Endothelial cell of umbilical vein (primary cell): ENCODE measurements around the gene KRTAP3-2. TPM values are rescaled to one million over a fixed set of nuclear protein-coding genes. Genes with fewer than 3 reads are reported as not detected.

Experiments
- BruUV-seq: library from RNA; stranded (reverse); fragments of 400-500 nt; replicated peaks from 2 replicates; lab custom pipeline; 2021; lab: Mats Ljungman, UMichigan
- CTCF ChIA-PET: fragments of 300-600, 350-600 bp; sonication (Branson Sonifier 250); formaldehyde crosslinking; loops from one replicate; lab custom pipeline; 2021; ENCODE audit warnings: antibody characterized with exemption, inconsistent platforms; lab: Charles Lee
- POLR2A ChIA-PET: fragments of 300-600, 350-600 bp; sonication (Branson Sonifier 250); formaldehyde crosslinking; loops from one replicate; lab custom pipeline; 2021; ENCODE audit warnings: antibody characterized with exemption, inconsistent platforms; lab: Charles Lee
- DNase-seq: peaks from one replicate; pipeline ENCODE4 v3.0.0-alpha.2; 2011; ENCODE audit warnings: low read depth, low spot score
- FAIRE-seq: peaks from 2 replicates; lab custom pipeline; 2011; peaks lifted over from hg19 to GRCh38; lab: Jason Lieb, UNC
- H2AFZ ChIP-seq: 2 replicates; pipeline ENCODE4 v1.6.0; 2012; ENCODE audit warnings: low read depth, low read length, control low read depth, inconsistent platforms
- H3K27ac ChIP-seq: 2 replicates; pipeline ENCODE4 v1.5.1; 2011; ENCODE audit warnings: low read depth, mild to moderate bottlenecking, control low read depth, low read length, moderate library complexity; ENCODE audit not compliant: insufficient read depth
- H3K27me3 ChIP-seq, 2 experiments: 2 replicates each; pipeline versions ENCODE4 v1.6.0 to v1.6.1; 2011; ENCODE audit warnings: low read length in 2 of 2, mixed read lengths in 1 of 2; ENCODE audit not compliant: control insufficient read depth in 2 of 2, insufficient read depth in 2 of 2
- H3K36me3 ChIP-seq, 2 experiments: 2 replicates in 1 of 2; 3 replicates in 1 of 2; pipeline ENCODE4 v1.5.1; 2011; ENCODE audit warnings: low read length in 2 of 2, mild to moderate bottlenecking in 1 of 2, moderate library complexity in 1 of 2; ENCODE audit not compliant: control insufficient read depth in 2 of 2, insufficient read depth in 2 of 2; ENCODE audit errors: extremely low read depth in 1 of 2
- H3K4me1 ChIP-seq: 3 replicates; pipeline ENCODE4 v1.5.1; 2011; ENCODE audit warnings: mild to moderate bottlenecking, low read length; ENCODE audit not compliant: control insufficient read depth, insufficient read depth; ENCODE audit errors: extremely low read depth
- H3K4me2 ChIP-seq: 2 replicates; pipeline ENCODE4 v1.6.1; 2011; ENCODE audit warnings: low read length, control low read depth, mixed read lengths; ENCODE audit not compliant: insufficient read depth
- H3K4me3 ChIP-seq, 3 experiments: fragments of 200-600 bp in 1 of 3; sonication (generic), shearing (Covaris generic) in 1 of 3; replicated peaks in 1 of 3; 2 replicates each; pipeline ENCODE4 v1.5.1; 2011 to 2016; ENCODE audit warnings: control low read depth in 3 of 3, low read length in 3 of 3, mild to moderate bottlenecking in 2 of 3, inconsistent platforms in 1 of 3, low read depth in 1 of 3, moderate library complexity in 1 of 3; ENCODE audit not compliant: insufficient read depth in 1 of 3
- H3K79me2 ChIP-seq: 2 replicates; pipeline ENCODE4 v1.6.0; 2012; ENCODE audit warnings: low read length, inconsistent platforms; ENCODE audit not compliant: control insufficient read depth, insufficient read depth
- H3K9ac ChIP-seq: replicated peaks from 2 replicates; pipeline ENCODE3; 2011; ENCODE audit warnings: low read length, control low read depth; ENCODE audit not compliant: insufficient read depth; ENCODE audit errors: extremely low read depth
- H3K9me1 ChIP-seq: replicated peaks from 3 replicates; pipeline ENCODE4 v1.6.0; 2011; ENCODE audit warnings: mild to moderate bottlenecking, low read length; ENCODE audit not compliant: control insufficient read depth, insufficient read depth; ENCODE audit errors: extremely low read depth
- H3K9me3 ChIP-seq: replicated peaks from 2 replicates; pipeline ENCODE4 v1.5.1; 2012; ENCODE audit warnings: low read length, inconsistent platforms; ENCODE audit not compliant: control insufficient read depth, insufficient read depth
- H4K20me1 ChIP-seq: replicated peaks from 2 replicates; pipeline ENCODE3; 2011; ENCODE audit warnings: mild to moderate bottlenecking, low read length; ENCODE audit not compliant: control insufficient read depth, insufficient read depth; ENCODE audit errors: extremely low read depth
- EZH2 ChIP-seq: IDR thresholded peaks from 2 replicates; pipeline ENCODE4 v1.6.1; 2012; ENCODE audit warnings: borderline replicate concordance, low read depth, mild to moderate bottlenecking, moderate library complexity, low read length, inconsistent platforms; ENCODE audit not compliant: severe bottlenecking
- FOS ChIP-seq: IDR thresholded peaks from 2 replicates; pipeline ENCODE4 v1.6.1; 2011; ENCODE audit warnings: mild to moderate bottlenecking, low read length, moderate library complexity, borderline replicate concordance; ENCODE audit not compliant: insufficient read depth
- GATA2 ChIP-seq: IDR thresholded peaks from 2 replicates; pipeline ENCODE4 v1.7.0; 2011; ENCODE audit warnings: low read depth, mild to moderate bottlenecking, moderate library complexity, mixed read lengths, low read length; ENCODE audit not compliant: insufficient read length, insufficient read depth
- JUN ChIP-seq: IDR thresholded peaks from 2 replicates; pipeline ENCODE4 v1.6.1; 2011; ENCODE audit warnings: borderline replicate concordance, low read depth; ENCODE audit not compliant: insufficient read length, insufficient read depth
- MYC ChIP-seq: IDR thresholded peaks from one replicate; pipeline ENCODE4 v1.6.1; 2011; ENCODE audit warnings: mild to moderate bottlenecking, low read depth, low read length
- POLR2A ChIP-seq: IDR thresholded peaks from 2 replicates; pipeline ENCODE4 v1.6.1; 2012; ENCODE audit warnings: low read depth, mild to moderate bottlenecking, control low read depth, low read length
- POLR2AphosphoS5 ChIP-seq: IDR thresholded peaks from 2 replicates; pipeline ENCODE4 v1.6.1; 2012; ENCODE audit warnings: low read depth, mild to moderate bottlenecking, control low read depth, low read length, moderate library complexity; ENCODE audit not compliant: insufficient read depth
- dilution Hi-C: fragments of 300-500 bp; cut with MboI; formaldehyde crosslinking; loops from one replicate; pipeline ENCODE4 v1.15.0; 2019; ENCODE audit warnings: low sequenced_read_pairs; ENCODE audit not compliant: extremely low pct_ligation_motif_present
- intact Hi-C: fragments of 100-400 bp; cut with micrococcal nuclease; formaldehyde crosslinking; loops from one replicate; pipeline ENCODE4 v1.10.0; 2022
- polyA plus RNA-seq, 4 experiments: library from polyadenylated mRNA; depleted of rRNA in 3 of 4; stranded (reverse) in 3 of 4; unstranded in 1 of 4; fragments of >200 nt; gene quantifications; 2 replicates each; pipeline versions ENCODE4 v1.2.1 to v1.2.3, GENCODE V29; 2011 to 2012; ENCODE audit warnings: missing spikeins in 1 of 4
- total RNA-seq: library from RNA; stranded (reverse); gene quantifications from 2 replicates; pipeline ENCODE4 v1.2.3, GENCODE V29; 2021
- TF ChIP-seq, protein P1 (sequence below), 2 donors: IDR thresholded peaks; 1 replicate in 1 of 2; 2 replicates in 1 of 2; pipeline ENCODE4 v1.5.1; 2011; ENCODE audit warnings: low read length in 2 of 2, mild to moderate bottlenecking in 2 of 2, moderate library complexity in 2 of 2, control low read depth in 1 of 2, inconsistent platforms in 1 of 2, low read depth in 1 of 2; ENCODE audit not compliant: insufficient read depth in 1 of 2; ENCODE audit errors: extremely low read depth in 1 of 2
- TF ChIP-seq, protein P2 (sequence below): IDR thresholded peaks from 2 replicates; pipeline ENCODE4 v1.6.1; 2011; ENCODE audit not compliant: insufficient read depth, insufficient read length

The KRTAP3-2 gene
- total and polyA plus RNA-seq, 2 donors (not counting 3 experiments of a cell fraction or from before 2014, with no cell fraction given), result not detected

- Histone ChIP-seq H3K4me1 (no peaks in the 10 kb centered on the region), H2AFZ (no peak overlapping the region), H3K4me3 (no peak overlapping the region), H3K79me2 (no peaks in the 10 kb centered on the region), H3K4me2 (no peak overlapping the region), H3K9me1 (no peaks in the 10 kb centered on the region), H3K36me3 (no peaks in the 10 kb centered on the region), H3K27me3 (peaks cover 0 to 1% of the 10 kb centered on the region in 2 experiments), H4K20me1 (no peaks in the 10 kb centered on the region), H3K27ac (no peak overlapping the region), H3K9ac (no peak overlapping the region), H3K9me3 (no peaks in the 10 kb centered on the region)
- BruUV-seq, result no TSS peak
- no peak for TF ChIP-seq EZH2
- no peak for TF ChIP-seq POLR2AphosphoS5
- no peak for TF ChIP-seq POLR2A
- no peak for TF ChIP-seq GATA2
- TF ChIP-seq MYC, result no peak
- TF ChIP-seq, protein P1, sequence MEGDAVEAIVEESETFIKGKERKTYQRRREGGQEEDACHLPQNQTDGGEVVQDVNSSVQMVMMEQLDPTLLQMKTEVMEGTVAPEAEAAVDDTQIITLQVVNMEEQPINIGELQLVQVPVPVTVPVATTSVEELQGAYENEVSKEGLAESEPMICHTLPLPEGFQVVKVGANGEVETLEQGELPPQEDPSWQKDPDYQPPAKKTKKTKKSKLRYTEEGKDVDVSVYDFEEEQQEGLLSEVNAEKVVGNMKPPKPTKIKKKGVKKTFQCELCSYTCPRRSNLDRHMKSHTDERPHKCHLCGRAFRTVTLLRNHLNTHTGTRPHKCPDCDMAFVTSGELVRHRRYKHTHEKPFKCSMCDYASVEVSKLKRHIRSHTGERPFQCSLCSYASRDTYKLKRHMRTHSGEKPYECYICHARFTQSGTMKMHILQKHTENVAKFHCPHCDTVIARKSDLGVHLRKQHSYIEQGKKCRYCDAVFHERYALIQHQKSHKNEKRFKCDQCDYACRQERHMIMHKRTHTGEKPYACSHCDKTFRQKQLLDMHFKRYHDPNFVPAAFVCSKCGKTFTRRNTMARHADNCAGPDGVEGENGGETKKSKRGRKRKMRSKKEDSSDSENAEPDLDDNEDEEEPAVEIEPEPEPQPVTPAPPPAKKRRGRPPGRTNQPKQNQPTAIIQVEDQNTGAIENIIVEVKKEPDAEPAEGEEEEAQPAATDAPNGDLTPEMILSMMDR (IDR thresholded peaks at IDR 0.05; ENCODE audit: extremely low read depth in 1 of 2, insufficient read depth in 1 of 2, low read depth in 1 of 2, low read length in 2 of 2), result no peak
- TF ChIP-seq FOS, result no peak
- TF ChIP-seq, protein P2, sequence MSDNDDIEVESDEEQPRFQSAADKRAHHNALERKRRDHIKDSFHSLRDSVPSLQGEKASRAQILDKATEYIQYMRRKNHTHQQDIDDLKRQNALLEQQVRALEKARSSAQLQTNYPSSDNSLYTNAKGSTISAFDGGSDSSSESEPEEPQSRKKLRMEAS, result no peak
- TF ChIP-seq JUN, result no peak
- DNase-seq (no peak), FAIRE-seq (no peak)
- dilution Hi-C loops, result no loop called here
- ChIA-PET CTCF (no interaction called here), POLR2A (no interaction called here)
- intact Hi-C loops, result no loop called here
These were observed 9.6 kb upstream of the KRTAP3-2 start for GRCh38 chr17:41009301-41009760.
